ENCODE results near the gene WNK1. TPM values are rescaled to one million over a fixed set of nuclear protein-coding genes. Genes with fewer than 3 reads are reported as not detected.
A peak's percentile ranks its signal among the peaks of the same experiment; 100 is the strongest.

WNK1 gene
- total RNA-seq, 4 donors from 2014 or later = 168 to 223 (median 204) TPM

GRCh38 chr12:712172-712863 lies 40.1 kb upstream of the WNK1 start:
- H3K4me3 ChIP-seq = no peak overlapping the region
- DNase-seq (no peak), ATAC-seq (peak; percentile 26 to 27)
- in situ Hi-C loops (cut with MboI; ENCODE audit: low sequenced_read_pairs in 4 of 4) (no loop called here), intact Hi-C loops (cut with DNase I; ENCODE audit: low total_unique reads) (no loop called here)
- H3K27ac ChIP-seq = peak overlapping the region; percentile 43 to 63 (median 52)
- H3K36me3 ChIP-seq = no peaks in the 10 kb centered on the region
- no peaks in the 10 kb centered on the region for H3K27me3 ChIP-seq
- H3K4me1 ChIP-seq = peaks cover 0 to 8% of the 10 kb centered on the region in 2 donors
- no peaks in the 10 kb centered on the region for H3K9me3 ChIP-seq
- no peak for TF ChIP-seq CTCF (IDR thresholded peaks at IDR 0.05 in 4 of 5, conservative IDR thresholded peaks at IDR 0.05 in 1 of 5)
- TF ChIP-seq POLR2A (IDR thresholded peaks at IDR 0.05) = no peak

- Histone ChIP-seq H3K36me3 (no peaks in the 10 kb centered on the region), H3K4me3 (no peak overlapping the region), H3K27ac (peak overlapping the region; percentile 43 to 63 (median 52)), H3K27me3 (no peaks in the 10 kb centered on the region), H3K9me3 (no peaks in the 10 kb centered on the region), H3K4me1 (peaks cover 0 to 15% of the 10 kb centered on the region in 2 donors)
- ATAC-seq (peak; percentile 25 to 63), DNase-seq (no peak)
- intact Hi-C loops (cut with DNase I; ENCODE audit: low total_unique reads) (no loop called here), in situ Hi-C loops (cut with MboI; ENCODE audit: low sequenced_read_pairs in 4 of 4) (no loop called here)
- TF ChIP-seq POLR2A (IDR thresholded peaks at IDR 0.05) (no peak), CTCF (IDR thresholded peaks at IDR 0.05 in 4 of 5, conservative IDR thresholded peaks at IDR 0.05 in 1 of 5) (no peak)
These were observed 39.0 kb upstream of the WNK1 start for GRCh38 chr12:713281-713875.

- H3K4me1 ChIP-seq = peaks cover 8 to 25% of the 10 kb centered on the region in 2 donors
- TF ChIP-seq CTCF (IDR thresholded peaks at IDR 0.05 in 4 of 5, conservative IDR thresholded peaks at IDR 0.05 in 1 of 5) = no peak
- TF ChIP-seq POLR2A (IDR thresholded peaks at IDR 0.05) = no peak
- intact Hi-C loops (cut with DNase I; ENCODE audit: low total_unique reads) = no loop called here
- DNase-seq = no peak
- peak overlapping the region; percentile 80 to 82 (median 81) for H3K27ac ChIP-seq
- peak in 1 of 2 donors; percentile 49 for ATAC-seq
- no peaks in the 10 kb centered on the region for H3K36me3 ChIP-seq
- no peaks in the 10 kb centered on the region for H3K9me3 ChIP-seq
- no peak overlapping the region for H3K4me3 ChIP-seq
- H3K27me3 ChIP-seq = no peaks in the 10 kb centered on the region
- in situ Hi-C loops (cut with MboI; ENCODE audit: low sequenced_read_pairs in 4 of 4) = no loop called here
These were observed 35.9 kb upstream of the WNK1 start for GRCh38 chr12:716506-716905.

- TF ChIP-seq CTCF (IDR thresholded peaks at IDR 0.05 in 4 of 5, conservative IDR thresholded peaks at IDR 0.05 in 1 of 5) = no peak
- no peak for TF ChIP-seq POLR2A (IDR thresholded peaks at IDR 0.05)
- ATAC-seq = peak; percentile 70 to 76
- Histone ChIP-seq H3K27me3 (no peaks in the 10 kb centered on the region), H3K36me3 (no peaks in the 10 kb centered on the region), H3K4me1 (peaks cover 8 to 29% of the 10 kb centered on the region in 2 donors), H3K9me3 (no peaks in the 10 kb centered on the region), H3K27ac (peak overlapping the region; percentile 80 to 82 (median 81)), H3K4me3 (peak overlapping the region in 1 of 4 donors; percentile 0)
- in situ Hi-C loops (cut with MboI; ENCODE audit: low sequenced_read_pairs in 4 of 4) (no loop called here), intact Hi-C loops (cut with DNase I; ENCODE audit: low total_unique reads) (no loop called here)
- DNase-seq = peak in 1 of 2 donors; percentile 16
These were observed 33.6 kb upstream of the WNK1 start for GRCh38 chr12:718756-719102.

Data from gastrocnemius medialis (tissue), 4 donors.